GM12801 (cell line): ENCODE measurements around the gene PRTN3.

Source experiments
- CTCF ChIP-seq: IDR thresholded peaks from one replicate; pipeline ENCODE4 v1.5.1; 2011; ENCODE audit warnings: control low read depth; ENCODE audit not compliant: insufficient read length; ENCODE audit errors: extremely low read depth

The PRTN3 gene

GRCh38 chr19:835210-835810, 5.5 kb upstream of the PRTN3 start:
- TF ChIP-seq CTCF: no peak

- TF ChIP-seq CTCF: no peak
Measured at GRCh38 chr19:843180-843835, 2.5 kb downstream of the PRTN3 start.

- TF ChIP-seq CTCF: no peak
Measured at GRCh38 chr19:843836-844545, 3.2 kb downstream of the PRTN3 start.

- TF ChIP-seq CTCF: no peak
Measured at GRCh38 chr19:844546-844971, 3.8 kb downstream of the PRTN3 start.

- TF ChIP-seq CTCF: no peak
Measured at GRCh38 chr19:845707-846521, 5.1 kb downstream of the PRTN3 start.

GRCh38 chr19:848386-848921, 7.7 kb downstream of the PRTN3 start:
- no peak for TF ChIP-seq CTCF
